ENCODE measurements around the gene RAD51C.

DNA sequence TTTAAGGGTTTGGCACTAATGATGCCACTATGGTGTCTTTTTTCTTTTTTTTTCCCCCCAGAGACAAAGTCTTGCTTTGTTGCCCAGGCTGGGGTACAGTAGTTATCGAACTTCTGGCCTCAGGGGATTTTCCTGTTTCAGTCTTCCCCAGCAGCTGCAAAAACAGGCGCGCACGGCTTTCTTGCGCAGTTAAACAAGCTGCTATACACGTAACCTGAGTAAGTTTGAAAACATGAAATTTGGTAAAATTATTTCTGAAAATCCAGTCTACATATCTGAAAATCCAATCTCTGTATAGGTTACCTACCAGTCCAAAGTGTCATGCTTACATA is 12.4 kb upstream of the RAD51C start:
- TF ChIP-seq CHD1 (IDR thresholded peaks at IDR 0.05; ENCODE audit: low read depth, low read length) (no peak), TBL1XR1 (IDR thresholded peaks at IDR 0.05; ENCODE audit: low read depth, low read length) (no peak), FOS (IDR thresholded peaks at IDR 0.05; ENCODE audit: borderline replicate concordance, extremely low read depth, insufficient read length) (no peak), CTCF (IDR thresholded peaks at IDR 0.05 in 2 of 3, conservative IDR thresholded peaks at IDR 0.05 in 1 of 3; ENCODE audit: control insufficient read depth in 2 of 3, extremely low read depth in 1 of 3, insufficient read depth in 1 of 3, low read depth in 3 of 3, low read length in 3 of 3) (no peak), RCOR1 (conservative IDR thresholded peaks at IDR 0.05; ENCODE audit: low read depth, low read length) (no peak), ZSCAN29 (IDR thresholded peaks at IDR 0.05) (no peak)

Data from GM12878 (cell line).